ENCODE results near the gene GPR153. TPM values are rescaled to one million over a fixed set of nuclear protein-coding genes. Genes with fewer than 3 reads are reported as not detected.

GPR153 gene
- total and polyA plus RNA-seq, 9 donors: 4.2 to 42.0 (median 13.7) TPM

- WGBS, 3 donors: 93 to 96% (median 94%) methylated on average over 8 to 9 of the region's 9 CpGs
- no peak for DNase-seq
- no peaks in the 10 kb centered on the region for H3K27me3 ChIP-seq
- intact Hi-C loops (cut with DNase I): no loop called here
- no peak overlapping the region for H3K4me3 ChIP-seq
- H3K27ac ChIP-seq: no peak overlapping the region
- peaks cover 13% of the 10 kb centered on the region for H3K4me1 ChIP-seq (ENCODE audit: insufficient read depth)
- no peak for TF ChIP-seq EP300 (IDR thresholded peaks at IDR 0.05)
- no peak for TF ChIP-seq CTCF (IDR thresholded peaks at IDR 0.05)
- TF ChIP-seq POLR2A (IDR thresholded peaks at IDR 0.05): no peak
- no peaks in the 10 kb centered on the region for H3K36me3 ChIP-seq
- H3K9me3 ChIP-seq: no peaks in the 10 kb centered on the region
These were observed 7.5 kb downstream of the GPR153 start for GRCh38 chr1:6253380-6253779.

- no peaks in the 10 kb centered on the region for H3K27me3 ChIP-seq
- WGBS, 3 donors: 85 to 94% (median 90%) methylated on average over 4 of the region's 4 CpGs
These were observed 8.6 kb downstream of the GPR153 start for GRCh38 chr1:6252374-6252710.

GRCh38 chr1:6251681-6252373 lies 9.1 kb downstream of the GPR153 start:
- WGBS, 3 donors: 78 to 86% (median 84%) methylated on average over 15 of the region's 15 CpGs
- peaks cover 16% of the 10 kb centered on the region for H3K4me1 ChIP-seq (ENCODE audit: insufficient read depth)
- H3K27me3 ChIP-seq: no peaks in the 10 kb centered on the region

More at GRCh38 chr1:6252374-6252710, 8.6 kb downstream of the GPR153 start:
- H3K27ac ChIP-seq: no peak overlapping the region
- peaks cover 16% of the 10 kb centered on the region for H3K4me1 ChIP-seq (ENCODE audit: insufficient read depth)
- intact Hi-C loops (cut with DNase I): no loop called here
- no peaks in the 10 kb centered on the region for H3K36me3 ChIP-seq
- DNase-seq: peak in 1 of 5 donors; percentile 13
- TF ChIP-seq EP300 (IDR thresholded peaks at IDR 0.05) (no peak), POLR2A (IDR thresholded peaks at IDR 0.05) (no peak), CTCF (IDR thresholded peaks at IDR 0.05) (no peak)
- H3K4me3 ChIP-seq: no peak overlapping the region
- H3K9me3 ChIP-seq: no peaks in the 10 kb centered on the region

GRCh38 chr1:6251233-6251632 lies 9.7 kb downstream of the GPR153 start:
- H3K36me3 ChIP-seq: no peaks in the 10 kb centered on the region
- peak in 2 of 5 donors; percentile 22 to 25 for DNase-seq
- no peak overlapping the region for H3K27ac ChIP-seq
- no peak overlapping the region for H3K4me3 ChIP-seq
- peaks cover 18% of the 10 kb centered on the region for H3K4me1 ChIP-seq (ENCODE audit: insufficient read depth)
- no peaks in the 10 kb centered on the region for H3K27me3 ChIP-seq
- no peaks in the 10 kb centered on the region for H3K9me3 ChIP-seq
- intact Hi-C loops (cut with DNase I): no loop called here
- WGBS, 3 donors: 89 to 93% (median 92%) methylated on average over 19 of the region's 19 CpGs
- no peak for TF ChIP-seq EP300 (IDR thresholded peaks at IDR 0.05)
- TF ChIP-seq POLR2A (IDR thresholded peaks at IDR 0.05): no peak

More at GRCh38 chr1:6251681-6252373, 9.1 kb downstream of the GPR153 start:
- TF ChIP-seq CTCF (IDR thresholded peaks at IDR 0.05) (no peak), EP300 (IDR thresholded peaks at IDR 0.05) (no peak), POLR2A (IDR thresholded peaks at IDR 0.05) (no peak)
- H3K27ac ChIP-seq: no peak overlapping the region
- H3K36me3 ChIP-seq: no peaks in the 10 kb centered on the region
- H3K4me3 ChIP-seq: no peak overlapping the region
- H3K9me3 ChIP-seq: no peaks in the 10 kb centered on the region
- DNase-seq: no peak
- intact Hi-C loops (cut with DNase I): no loop called here
